Measurements from ENCODE around the gene RPUSD3. TPM values are rescaled to one million over a fixed set of nuclear protein-coding genes. Genes with fewer than 3 reads are reported as not detected.

The RPUSD3 gene
- total RNA-seq, 1 experiment from 2014 or later = 34.0 TPM

DNA sequence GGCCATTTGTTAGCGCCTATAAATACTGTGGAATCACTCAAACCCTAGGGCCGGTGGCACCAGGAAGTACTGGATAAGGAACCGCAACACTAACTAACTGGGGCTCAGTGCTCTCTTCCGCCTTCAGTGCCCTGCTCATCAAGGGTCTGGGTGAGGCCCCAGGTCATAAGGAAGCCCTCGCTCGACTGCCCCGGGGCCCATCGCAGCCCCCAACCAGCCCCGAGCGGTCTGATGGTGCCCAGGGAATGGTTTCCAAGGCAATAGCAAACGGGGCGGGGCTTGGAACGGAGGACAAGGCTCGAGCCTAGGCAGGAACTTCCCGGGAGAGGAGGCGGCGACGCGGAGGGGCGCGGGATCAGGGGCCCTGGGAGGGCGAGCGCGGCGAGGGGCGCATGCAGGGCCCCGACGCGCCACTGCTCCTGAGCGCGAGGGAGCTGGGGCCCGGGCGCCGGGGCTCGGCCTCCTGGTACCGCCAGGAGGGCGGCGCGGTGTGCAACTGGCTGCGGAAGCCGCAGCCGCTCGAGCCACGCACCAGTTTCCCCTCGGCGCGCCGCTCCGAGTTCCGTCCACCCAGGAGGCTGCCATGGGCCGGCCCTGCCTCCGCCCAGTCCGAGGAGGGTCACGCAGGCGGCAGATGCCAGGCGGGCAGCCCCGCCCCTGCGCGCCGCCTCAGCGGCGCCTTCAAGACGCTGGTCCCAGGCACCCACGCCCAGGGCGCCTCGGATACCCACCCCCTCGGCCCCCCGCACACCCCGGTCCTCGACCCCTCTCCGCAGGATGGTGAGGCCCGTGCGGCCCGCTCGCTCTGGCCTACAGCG, 34.0 kb downstream of the RPUSD3 start, which contains the start of gene TTLL3:
TSS of gene TTLL3 (plus strand) at position 648 of the 818 bp plus-strand sequence. CDS start 400 bp downstream, outside the sequence.
- Histone ChIP-seq H3K9me3 (replicated peaks) (no peaks in the 10 kb centered on the region), H3K4me1 (no peaks in the 10 kb centered on the region), H3K36me3 (peaks cover 14% of the 10 kb centered on the region), H3K27ac (no peak within 1 kb of the TSS), H3K27me3 (no peaks in the 10 kb centered on the region), H3K4me3 (no peak within 1 kb of the TSS)
- DNase-seq = no peak

DNA sequence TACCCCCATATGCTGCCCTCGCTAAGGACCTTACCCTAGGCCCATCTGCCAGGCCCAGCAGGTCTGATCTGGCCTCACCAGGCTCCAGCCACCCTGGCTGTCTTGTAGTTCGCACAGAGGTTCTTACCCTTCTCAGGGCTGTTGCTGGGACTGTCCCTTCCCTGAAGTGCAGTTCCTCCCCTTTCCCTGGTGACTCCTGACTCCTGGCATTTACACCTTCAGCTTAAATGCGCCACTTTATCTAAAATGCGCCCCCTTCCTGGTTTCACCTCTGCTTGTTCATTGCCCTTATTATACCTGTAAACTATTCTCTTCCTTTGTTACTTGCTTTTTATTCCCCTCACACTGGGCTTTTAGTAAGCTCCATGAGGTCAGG, 34.6 kb downstream of the RPUSD3 start:
- no peak overlapping the region for H3K4me3 ChIP-seq
- H3K9me3 ChIP-seq (replicated peaks) = no peaks in the 10 kb centered on the region
- no peak for DNase-seq
- H3K4me1 ChIP-seq = no peaks in the 10 kb centered on the region
- H3K27me3 ChIP-seq = no peaks in the 10 kb centered on the region
- peaks cover 19% of the 10 kb centered on the region for H3K36me3 ChIP-seq
- no peak overlapping the region for H3K27ac ChIP-seq

- H3K36me3 ChIP-seq = peaks cover 26% of the 10 kb centered on the region
- H3K27ac ChIP-seq = no peak overlapping the region
- H3K9me3 ChIP-seq (replicated peaks) = no peaks in the 10 kb centered on the region
- no peaks in the 10 kb centered on the region for H3K4me1 ChIP-seq
- peak; percentile 66 to 78 for DNase-seq
- H3K27me3 ChIP-seq = no peaks in the 10 kb centered on the region
- H3K4me3 ChIP-seq = no peak overlapping the region
Observed at GRCh38 chr3:9808345-9809037, 35.3 kb downstream of the RPUSD3 start.

- no peak for DNase-seq
- H3K27me3 ChIP-seq = no peaks in the 10 kb centered on the region
- H3K27ac ChIP-seq = no peak overlapping the region
- no peaks in the 10 kb centered on the region for H3K4me1 ChIP-seq
- H3K4me3 ChIP-seq = no peak overlapping the region
- H3K36me3 ChIP-seq = peaks cover 30% of the 10 kb centered on the region
- H3K9me3 ChIP-seq (replicated peaks) = no peaks in the 10 kb centered on the region
Observed at GRCh38 chr3:9807981-9808344, 35.8 kb downstream of the RPUSD3 start.

DNA sequence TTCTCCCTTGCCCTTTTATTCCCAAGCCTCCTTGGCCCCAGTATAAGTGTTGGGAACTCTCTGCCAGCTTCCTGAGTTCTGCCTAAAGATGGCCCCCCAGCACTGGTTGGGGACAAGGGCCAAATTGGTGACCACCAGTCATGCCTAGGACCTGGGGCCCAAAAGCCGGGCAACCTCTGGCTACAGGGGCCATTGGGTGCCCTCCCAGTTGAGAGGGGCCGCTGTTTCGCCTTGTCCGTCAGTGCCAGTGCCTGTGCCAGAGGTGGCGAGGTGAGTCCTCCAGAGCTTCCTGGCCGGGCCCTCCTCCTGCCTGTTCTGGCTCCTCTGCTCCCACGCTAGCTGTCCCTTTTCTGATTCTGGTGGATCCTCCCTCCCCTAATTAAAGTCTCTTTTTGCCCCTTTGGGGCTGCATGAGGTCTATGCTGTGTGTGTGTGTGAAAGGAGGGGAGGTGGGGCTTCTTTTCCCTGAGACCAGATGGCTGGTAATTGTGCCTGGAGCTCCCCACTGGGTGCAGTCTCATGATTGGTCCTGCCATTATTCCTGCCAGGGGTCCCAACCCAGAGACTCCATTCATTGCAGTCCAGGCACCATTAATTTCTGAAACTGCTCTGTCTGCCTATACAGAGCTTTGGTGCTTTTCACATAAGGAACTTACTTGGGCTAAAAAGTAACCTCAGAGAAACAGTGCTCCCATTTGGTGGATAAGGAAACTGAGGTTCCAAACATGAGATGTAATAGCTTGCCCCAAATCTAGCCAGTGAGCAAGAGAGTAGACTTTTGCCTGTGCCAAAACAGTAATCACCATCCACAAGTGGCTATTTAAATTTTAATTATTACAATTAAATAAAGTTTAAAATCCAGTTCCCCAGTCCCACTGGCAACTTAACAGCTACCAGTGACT, 36.9 kb downstream of the RPUSD3 start:
- Histone ChIP-seq H3K4me1 (no peaks in the 10 kb centered on the region), H3K9me3 (replicated peaks) (no peaks in the 10 kb centered on the region), H3K27ac (no peak overlapping the region), H3K27me3 (no peaks in the 10 kb centered on the region), H3K36me3 (peaks cover 33% of the 10 kb centered on the region), H3K4me3 (no peak overlapping the region)
- DNase-seq = no peak

- Histone ChIP-seq H3K4me3 (no peak overlapping the region), H3K36me3 (peaks cover 41% of the 10 kb centered on the region)
Observed at GRCh38 chr3:9806137-9806536, 37.7 kb downstream of the RPUSD3 start.

DNA sequence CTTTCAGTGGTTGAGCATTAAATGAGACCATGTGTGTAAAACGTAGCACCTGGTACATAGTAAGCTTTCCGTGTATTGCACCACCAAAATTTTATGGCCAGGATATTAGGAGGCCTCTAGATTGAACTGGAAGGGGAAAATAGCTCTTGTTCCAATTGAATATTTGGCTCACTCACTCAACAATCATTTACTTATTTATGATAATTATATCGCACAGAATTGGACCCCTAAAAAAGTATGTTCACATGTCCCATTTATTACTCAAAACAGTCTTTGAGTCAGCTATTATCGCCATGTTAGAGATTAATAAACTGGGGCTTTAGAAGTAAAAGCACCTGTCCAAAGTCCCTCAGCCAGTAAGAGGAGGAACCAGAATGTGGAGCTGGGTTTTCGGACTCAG, 38.8 kb downstream of the RPUSD3 start:
- Histone ChIP-seq H3K27me3 (no peaks in the 10 kb centered on the region), H3K4me3 (no peak overlapping the region), H3K36me3 (peaks cover 48% of the 10 kb centered on the region), H3K9me3 (replicated peaks) (no peaks in the 10 kb centered on the region), H3K4me1 (no peaks in the 10 kb centered on the region), H3K27ac (no peak overlapping the region)
- no peak for DNase-seq

More at GRCh38 chr3:9806137-9806536, 37.7 kb downstream of the RPUSD3 start:
- no peak for DNase-seq
- Histone ChIP-seq H3K9me3 (replicated peaks) (no peaks in the 10 kb centered on the region), H3K4me1 (no peaks in the 10 kb centered on the region), H3K27me3 (no peaks in the 10 kb centered on the region), H3K27ac (no peak overlapping the region)

GRCh38 chr3:9803494-9803893, 40.3 kb downstream of the RPUSD3 start:
- Histone ChIP-seq H3K4me1 (no peaks in the 10 kb centered on the region), H3K27me3 (no peaks in the 10 kb centered on the region), H3K36me3 (peaks cover 60% of the 10 kb centered on the region), H3K9me3 (replicated peaks) (no peaks in the 10 kb centered on the region), H3K4me3 (no peak overlapping the region), H3K27ac (no peak overlapping the region)
- DNase-seq = no peak

- Histone ChIP-seq H3K36me3 (peaks cover 66% of the 10 kb centered on the region), H3K4me1 (no peaks in the 10 kb centered on the region), H3K27me3 (no peaks in the 10 kb centered on the region), H3K4me3 (no peak overlapping the region), H3K9me3 (replicated peaks) (no peaks in the 10 kb centered on the region), H3K27ac (no peak overlapping the region)
- no peak for DNase-seq
Observed at GRCh38 chr3:9800529-9800928, 43.3 kb downstream of the RPUSD3 start.

DNA sequence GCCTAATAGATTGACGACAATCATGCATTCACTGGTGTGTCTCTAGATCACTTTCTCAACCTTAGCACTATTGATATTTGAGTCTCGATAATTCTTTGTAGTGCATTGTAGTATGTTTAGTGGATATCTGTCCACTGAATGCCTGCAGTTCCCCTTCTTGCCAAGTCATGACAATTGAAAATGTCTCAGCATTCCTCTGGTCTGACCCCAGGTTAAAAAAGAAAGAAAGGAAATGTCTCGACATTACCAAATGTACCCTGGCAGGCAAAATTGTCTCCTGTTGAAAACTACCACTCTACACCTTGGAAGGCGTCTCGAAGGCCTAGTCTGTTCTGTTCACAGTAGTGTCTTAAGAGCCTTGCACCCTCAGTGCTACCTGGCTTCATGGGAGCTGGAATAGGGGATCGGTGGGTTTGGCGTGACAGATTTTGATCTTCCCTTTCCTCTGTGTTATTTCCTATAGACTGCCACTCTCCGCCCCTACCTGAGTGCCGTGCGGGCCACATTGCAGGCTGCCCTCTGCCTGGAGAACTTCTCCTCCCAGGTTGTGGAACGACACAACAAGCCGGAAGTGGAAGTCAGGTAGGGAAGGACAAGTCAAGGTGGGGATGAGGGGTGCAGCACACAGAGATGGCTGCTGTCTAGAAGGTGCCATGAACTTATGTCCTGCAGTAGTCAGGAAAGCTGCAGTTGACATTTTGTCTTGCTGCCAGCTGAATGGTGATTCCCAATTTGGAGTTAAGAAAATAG, 46.4 kb downstream of the RPUSD3 start:
- no peaks in the 10 kb centered on the region for H3K9me3 ChIP-seq (replicated peaks)
- H3K4me3 ChIP-seq = no peak overlapping the region
- peaks cover 40% of the 10 kb centered on the region for H3K36me3 ChIP-seq
- DNase-seq = no peak
- H3K27me3 ChIP-seq = no peaks in the 10 kb centered on the region
- H3K4me1 ChIP-seq = peaks cover 4% of the 10 kb centered on the region
- no peak overlapping the region for H3K27ac ChIP-seq

DNA sequence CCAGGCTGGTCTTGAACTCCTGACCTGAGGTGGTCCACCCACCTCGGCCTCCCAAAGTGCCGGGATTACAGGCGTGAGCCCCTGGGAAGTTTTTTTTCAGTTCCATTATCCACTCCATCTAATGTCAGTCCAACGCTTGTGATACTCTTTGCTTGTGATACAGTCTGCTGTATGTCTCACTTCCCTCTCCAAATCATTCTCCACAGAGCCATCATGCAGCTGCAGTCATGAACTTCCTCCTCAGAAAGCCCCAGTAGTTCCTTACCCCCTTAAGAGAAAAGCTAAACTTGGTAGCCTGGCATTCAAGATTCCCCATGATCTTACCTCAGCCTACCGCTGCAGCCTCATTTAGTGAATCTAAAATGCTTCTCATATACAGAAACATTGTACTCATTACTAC, 48.6 kb downstream of the RPUSD3 start:
- Histone ChIP-seq H3K36me3 (peaks cover 25% of the 10 kb centered on the region), H3K4me1 (peaks cover 7% of the 10 kb centered on the region), H3K27ac (no peak overlapping the region), H3K9me3 (replicated peaks) (no peaks in the 10 kb centered on the region), H3K27me3 (no peaks in the 10 kb centered on the region), H3K4me3 (no peak overlapping the region)
- no peak for DNase-seq

GRCh38 chr3:9794400-9794799, 49.4 kb downstream of the RPUSD3 start:
- no peak for DNase-seq
- peaks cover 23% of the 10 kb centered on the region for H3K36me3 ChIP-seq
- H3K4me3 ChIP-seq = no peak overlapping the region
- peaks cover 7% of the 10 kb centered on the region for H3K4me1 ChIP-seq
- no peaks in the 10 kb centered on the region for H3K9me3 ChIP-seq (replicated peaks)
- no peak overlapping the region for H3K27ac ChIP-seq
- no peaks in the 10 kb centered on the region for H3K27me3 ChIP-seq

DNA sequence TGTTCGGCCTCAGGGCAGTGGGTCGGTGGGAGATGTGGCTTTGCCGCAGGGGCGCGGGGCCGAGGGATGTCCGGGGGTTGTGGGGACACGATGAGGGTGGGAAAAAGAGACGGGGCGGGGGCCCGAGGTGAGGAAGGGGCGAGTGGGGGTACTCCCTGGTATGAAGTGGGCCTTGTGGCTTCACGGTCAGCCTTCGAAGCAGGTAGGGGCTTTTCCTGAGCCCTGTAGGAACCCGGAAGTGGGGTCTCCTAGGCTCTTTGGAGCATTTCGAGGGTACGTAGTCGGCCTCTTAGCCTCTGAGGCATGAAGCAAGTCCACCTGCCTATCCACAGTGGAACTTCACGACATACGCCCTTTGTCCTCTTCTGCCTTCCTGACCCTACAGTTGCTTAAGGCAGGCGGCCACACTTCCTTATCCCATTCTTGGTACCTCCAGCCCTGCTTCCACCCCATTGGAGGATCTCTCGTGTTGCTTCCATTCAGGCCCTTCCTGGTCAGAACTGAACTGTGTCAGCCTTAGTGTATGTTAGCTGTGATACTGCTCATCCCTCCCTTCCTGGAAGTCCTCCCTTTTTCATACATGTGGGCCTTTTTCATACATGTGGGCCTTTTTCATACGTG, 50.5 kb downstream of the RPUSD3 start:
- peak in 1 of 2 experiments; percentile 45 for DNase-seq
- Histone ChIP-seq H3K27ac (peak overlapping the region; percentile 97), H3K27me3 (no peaks in the 10 kb centered on the region), H3K9me3 (replicated peaks) (no peaks in the 10 kb centered on the region), H3K4me3 (peak overlapping the region; percentile 79), H3K36me3 (peaks cover 15% of the 10 kb centered on the region; the same call in 1 of the 2 replicates), H3K4me1 (peaks cover 7% of the 10 kb centered on the region)
